Type B pancreatic cell (in vitro differentiated cells): ENCODE measurements around the gene GLI2. TPM values are rescaled to one million over a fixed set of nuclear protein-coding genes. Genes with fewer than 3 reads are reported as not detected.

Experiments
- DNase-seq: peaks from one replicate; pipeline ENCODE4 v3.0.0; 2021; ENCODE audit warnings: mixed read lengths; ENCODE audit not compliant: unreplicated experiment; ENCODE audit errors: extremely low spot score
- H3K27ac Mint-ChIP-seq: 2 replicates; pipeline ENCODE4 v1.8.0; 2021; ENCODE audit warnings: mild to moderate bottlenecking, mixed read lengths
- H3K27me3 Mint-ChIP-seq: 2 replicates; pipeline ENCODE4 v1.8.0; 2021; ENCODE audit warnings: mixed read lengths
- H3K36me3 Mint-ChIP-seq: 2 replicates; pipeline ENCODE4 v1.8.0; 2021; ENCODE audit warnings: mixed read lengths
- H3K4me1 Mint-ChIP-seq: one replicate; pipeline ENCODE4 v1.8.0; 2021; ENCODE audit warnings: mixed read lengths; ENCODE audit not compliant: unreplicated experiment
- H3K4me3 Mint-ChIP-seq: 2 replicates; pipeline ENCODE4 v1.8.0; 2021; ENCODE audit warnings: mild to moderate bottlenecking, mixed read lengths
- H3K9me3 Mint-ChIP-seq: 2 replicates; pipeline ENCODE4 v1.8.0; 2021; ENCODE audit warnings: mixed read lengths
- total RNA-seq: library from RNA; stranded (reverse); gene quantifications from 2 replicates; pipeline ENCODE4 v1.2.1, GENCODE V29; 2021; ENCODE audit warnings: low replicate concordance
- TF ChIP-seq, protein P1 (sequence below): fragments of 200-600 bp; sonication (generic); conservative IDR thresholded peaks from 2 replicates; pipeline ENCODE4 v1.5.0; 2021; ENCODE audit warnings: antibody characterized with exemption, mild to moderate bottlenecking

The GLI2 gene
- total RNA-seq, 1 donor from 2014 or later, result 28.6 TPM

DNA sequence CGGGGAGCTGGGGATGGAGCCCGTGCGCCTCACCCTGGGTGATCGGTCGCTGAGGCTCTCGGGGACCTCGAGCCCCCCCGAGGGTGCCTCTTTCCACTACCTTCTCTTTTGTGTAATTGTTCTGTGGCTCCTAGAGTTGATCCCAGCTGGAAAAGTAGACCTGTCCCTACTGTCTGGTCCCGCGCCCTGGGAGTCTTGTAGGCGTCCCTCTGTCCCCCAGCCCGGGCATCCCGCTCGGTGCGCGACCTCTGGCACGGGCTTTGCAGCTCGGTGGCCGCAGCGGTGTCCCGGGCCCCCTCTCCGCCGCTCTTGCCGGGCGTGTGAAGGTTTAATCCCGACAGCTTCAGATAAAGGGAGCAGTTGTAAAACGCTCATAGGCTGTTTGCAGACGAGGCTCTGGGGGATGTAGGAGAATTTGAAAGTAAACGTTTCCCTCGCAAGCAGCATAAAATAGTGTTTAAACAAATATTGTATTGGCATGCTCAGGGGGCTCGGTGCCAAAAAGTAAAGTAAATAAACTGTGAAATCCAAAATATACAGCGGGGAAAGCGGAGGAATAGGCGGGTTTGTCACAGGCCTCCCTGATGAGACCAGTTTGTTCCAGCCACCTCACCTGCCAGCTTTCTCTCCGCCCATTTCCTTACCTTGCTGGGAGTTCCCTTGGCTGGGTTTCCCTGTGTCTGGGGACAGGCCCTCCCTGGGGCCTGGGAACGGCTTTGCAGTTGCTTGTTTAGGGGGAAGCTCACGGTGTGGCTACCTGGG lies 1.9 kb downstream of the GLI2 start:
- Mint-ChIP-seq H3K27ac (peak overlapping the region; percentile 77), H3K36me3 (no peaks in the 10 kb centered on the region), H3K9me3 (no peaks in the 10 kb centered on the region), H3K4me3 (peak overlapping the region; percentile 93), H3K27me3 (peaks cover 62% of the 10 kb centered on the region), H3K4me1 (peaks cover 58% of the 10 kb centered on the region)
- TF ChIP-seq, protein P1, sequence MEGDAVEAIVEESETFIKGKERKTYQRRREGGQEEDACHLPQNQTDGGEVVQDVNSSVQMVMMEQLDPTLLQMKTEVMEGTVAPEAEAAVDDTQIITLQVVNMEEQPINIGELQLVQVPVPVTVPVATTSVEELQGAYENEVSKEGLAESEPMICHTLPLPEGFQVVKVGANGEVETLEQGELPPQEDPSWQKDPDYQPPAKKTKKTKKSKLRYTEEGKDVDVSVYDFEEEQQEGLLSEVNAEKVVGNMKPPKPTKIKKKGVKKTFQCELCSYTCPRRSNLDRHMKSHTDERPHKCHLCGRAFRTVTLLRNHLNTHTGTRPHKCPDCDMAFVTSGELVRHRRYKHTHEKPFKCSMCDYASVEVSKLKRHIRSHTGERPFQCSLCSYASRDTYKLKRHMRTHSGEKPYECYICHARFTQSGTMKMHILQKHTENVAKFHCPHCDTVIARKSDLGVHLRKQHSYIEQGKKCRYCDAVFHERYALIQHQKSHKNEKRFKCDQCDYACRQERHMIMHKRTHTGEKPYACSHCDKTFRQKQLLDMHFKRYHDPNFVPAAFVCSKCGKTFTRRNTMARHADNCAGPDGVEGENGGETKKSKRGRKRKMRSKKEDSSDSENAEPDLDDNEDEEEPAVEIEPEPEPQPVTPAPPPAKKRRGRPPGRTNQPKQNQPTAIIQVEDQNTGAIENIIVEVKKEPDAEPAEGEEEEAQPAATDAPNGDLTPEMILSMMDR, result no peak
- no peak for DNase-seq

DNA sequence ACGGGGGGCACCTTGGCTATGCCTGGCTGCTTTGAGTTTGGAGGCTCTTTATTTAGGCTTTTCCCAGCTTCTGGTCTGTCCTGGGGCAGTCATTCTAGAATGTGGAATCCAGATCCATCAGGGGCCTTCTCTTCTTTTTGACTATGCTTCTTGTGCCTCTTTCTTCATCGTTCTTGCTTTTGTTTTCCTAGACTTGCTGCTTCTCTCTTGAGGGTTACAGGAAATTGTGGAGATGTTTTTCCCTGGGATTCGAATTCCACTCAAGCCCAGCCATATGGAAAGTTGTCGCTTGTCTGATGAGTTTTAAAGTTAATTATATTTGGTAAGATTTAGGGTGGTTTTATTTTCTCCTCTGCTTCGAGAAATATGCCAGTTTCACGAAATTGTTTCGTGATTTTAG lies 2.4 kb downstream of the GLI2 start:
- Mint-ChIP-seq H3K4me1 (peaks cover 58% of the 10 kb centered on the region), H3K27ac (peak overlapping the region; percentile 77)

DNA sequence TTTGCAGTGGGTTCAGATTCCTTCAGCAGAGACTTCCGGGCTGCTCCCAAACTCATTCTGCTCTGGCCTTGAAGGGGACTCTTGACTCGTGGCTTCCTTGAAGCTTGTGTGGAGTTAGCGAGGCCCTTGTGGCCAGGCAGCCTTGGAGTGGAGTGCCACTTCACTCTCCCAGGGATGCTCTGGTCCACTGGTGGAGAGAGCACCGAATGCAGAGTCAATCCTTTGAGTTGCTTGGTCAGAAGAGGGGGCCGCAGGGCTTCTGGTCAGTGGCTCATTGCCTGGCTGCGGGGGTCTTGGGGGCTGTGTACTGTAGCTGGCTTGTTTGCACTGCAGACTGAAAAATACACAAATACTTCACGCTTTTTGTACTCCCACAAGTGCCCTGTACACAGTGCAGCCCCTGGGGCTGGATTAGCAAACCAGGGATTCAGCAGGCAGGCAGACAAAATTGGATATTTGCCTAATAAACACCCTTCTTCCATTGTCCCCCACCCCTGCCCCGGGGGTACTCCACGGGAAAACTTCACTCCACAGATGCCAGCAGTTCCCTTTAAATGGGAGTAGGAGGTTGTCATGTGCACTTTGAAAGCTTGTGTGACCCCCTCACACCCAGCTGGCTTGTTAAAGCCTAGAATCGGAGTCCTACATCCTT lies 3.2 kb downstream of the GLI2 start:
- Mint-ChIP-seq H3K4me3 (peak overlapping the region; percentile 93), H3K27ac (no peak overlapping the region), H3K27me3 (peaks cover 55% of the 10 kb centered on the region), H3K4me1 (peaks cover 52% of the 10 kb centered on the region), H3K9me3 (no peaks in the 10 kb centered on the region), H3K36me3 (no peaks in the 10 kb centered on the region)
- TF ChIP-seq, protein P1, result no peak
- DNase-seq, result no peak

More for the DNA sequence above, 2.4 kb downstream of the GLI2 start:
- Mint-ChIP-seq H3K36me3 (no peaks in the 10 kb centered on the region), H3K9me3 (no peaks in the 10 kb centered on the region), H3K27me3 (peaks cover 60% of the 10 kb centered on the region), H3K4me3 (peak overlapping the region; percentile 93)
- TF ChIP-seq, protein P1, result no peak
- DNase-seq, result no peak

DNA sequence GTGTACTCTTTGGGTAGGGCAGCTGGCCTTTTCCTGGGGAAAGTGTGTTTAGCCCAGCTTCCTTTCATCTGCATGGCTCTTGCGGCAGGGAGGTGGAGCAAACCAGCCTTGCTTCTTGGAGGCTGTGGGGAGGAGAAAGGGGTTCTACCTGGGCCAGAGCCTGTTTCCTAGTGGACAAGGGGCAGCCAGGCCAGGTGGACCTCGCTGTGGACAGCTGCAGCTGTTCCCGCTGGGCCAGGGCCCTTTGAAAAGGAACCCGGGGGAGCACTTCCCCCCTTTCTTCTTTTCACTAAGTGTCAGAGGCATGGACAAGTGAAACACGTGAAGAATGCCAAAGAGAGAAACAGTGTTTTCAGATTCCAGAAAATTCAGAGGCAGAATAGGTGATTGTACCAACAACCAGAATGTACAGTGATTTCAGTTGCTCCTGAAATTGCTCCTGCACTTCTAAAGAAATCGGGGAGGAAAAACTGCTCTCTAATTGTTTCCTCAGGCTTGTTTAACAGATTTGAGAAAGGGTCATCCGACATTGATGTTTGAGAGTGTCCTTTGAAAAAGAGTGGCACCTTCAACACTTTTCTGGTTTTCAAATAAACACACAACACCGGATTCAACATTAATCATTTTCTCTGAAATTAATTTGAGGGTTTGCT lies 3.9 kb downstream of the GLI2 start:
- TF ChIP-seq, protein P1, result no peak
- H3K27me3 Mint-ChIP-seq, result peaks cover 57% of the 10 kb centered on the region
- no peaks in the 10 kb centered on the region for H3K36me3 Mint-ChIP-seq
- H3K9me3 Mint-ChIP-seq, result no peaks in the 10 kb centered on the region
- H3K4me3 Mint-ChIP-seq, result peak overlapping the region; percentile 93
- no peak overlapping the region for H3K27ac Mint-ChIP-seq
- H3K4me1 Mint-ChIP-seq, result peaks cover 52% of the 10 kb centered on the region
- DNase-seq, result no peak

DNA sequence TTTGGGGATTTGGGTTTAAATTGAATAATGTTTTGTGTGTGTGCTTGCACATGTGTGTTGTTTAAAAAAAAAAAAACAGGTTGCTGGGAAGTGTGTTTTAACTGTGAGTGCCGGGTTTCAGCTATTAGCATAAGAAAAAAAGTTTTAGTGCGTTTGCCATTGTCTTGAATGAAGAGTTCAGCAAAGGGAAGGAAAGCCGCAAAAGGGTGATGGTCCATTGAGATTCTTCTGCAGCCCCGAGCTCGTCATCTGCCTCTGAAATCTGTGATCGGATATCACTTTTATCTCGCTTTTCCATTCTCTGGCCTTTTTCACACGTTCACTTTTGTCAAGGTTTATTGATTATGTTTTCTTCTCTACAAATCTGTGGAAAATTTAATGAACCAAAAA lies 4.7 kb downstream of the GLI2 start:
- TF ChIP-seq, protein P1, result no peak
- no peak for DNase-seq
- Mint-ChIP-seq H3K9me3 (no peaks in the 10 kb centered on the region), H3K4me1 (peaks cover 47% of the 10 kb centered on the region), H3K36me3 (no peaks in the 10 kb centered on the region), H3K27me3 (peaks cover 52% of the 10 kb centered on the region), H3K27ac (no peak overlapping the region), H3K4me3 (peak overlapping the region; percentile 89)
